Left lobe of liver (tissue), 2 donors: ENCODE data around the gene TSPAN3. TPM values are rescaled to one million over a fixed set of nuclear protein-coding genes. Genes with fewer than 3 reads are reported as not detected.

Source experiments
- ATAC-seq: fragments of 200-7000 bp; cut with Tn5 transposase; one replicate; pipeline ENCODE4 v1.9.1; 2020; ENCODE audit warnings: mild to moderate bottlenecking, moderate library complexity
- DNase-seq: peaks from one replicate; pipeline ENCODE4 v3.0.0-alpha.2; 2020; ENCODE audit warnings: low spot score
- total RNA-seq: library from RNA; stranded (reverse); gene quantifications from one replicate; pipeline ENCODE4 v1.2.1, GENCODE V29; 2021
- donor health status: DM: no; HTN: no; CAD: no; lungs with moderate emphysema.
- donor health status: DM: no; HTN: yes; CAD: no.

Gene TSPAN3
- 75.2 TPM for total RNA-seq

- ATAC-seq (peak; percentile 96), DNase-seq (peak; percentile 94)
Observed at GRCh38 chr15:77070495-77071304, at the start of gene TSPAN3. Gene TSPAN3 (minus strand): TSS chr15:77071109. CDS start chr15:77070954, 155 bp downstream.

- no peak for ATAC-seq
Observed at GRCh38 chr15:77120576-77120975, 49.7 kb upstream of the TSPAN3 start.

GRCh38 chr15:77119446-77119845, 48.5 kb upstream of the TSPAN3 start:
- ATAC-seq, result no peak
- no peak for DNase-seq

More at GRCh38 chr15:77120576-77120975, 49.7 kb upstream of the TSPAN3 start:
- DNase-seq, result no peak

- ATAC-seq (peak; percentile 87), DNase-seq (no peak)
Observed at GRCh38 chr15:77118882-77119321, 48.0 kb upstream of the TSPAN3 start.

DNA sequence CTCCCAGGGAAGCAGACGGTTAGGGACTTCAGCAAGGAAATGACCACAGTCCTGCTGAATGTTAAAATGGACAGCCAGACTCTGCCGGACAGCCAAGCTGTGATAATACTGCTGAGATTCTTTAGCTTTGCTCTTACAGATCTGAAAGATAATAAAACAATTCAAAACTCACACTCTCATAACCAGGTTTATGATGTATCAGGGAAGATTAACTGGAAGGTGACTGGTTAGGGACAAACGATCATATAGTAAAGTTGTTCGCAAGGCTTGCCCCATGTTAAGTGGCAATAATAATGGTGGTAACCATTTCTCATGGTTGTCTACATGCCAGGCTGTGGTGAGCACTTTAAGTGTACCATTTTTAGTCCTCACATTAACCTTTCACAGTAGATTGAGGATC, 44.3 kb upstream of the TSPAN3 start:
- ATAC-seq, result no peak

DNA sequence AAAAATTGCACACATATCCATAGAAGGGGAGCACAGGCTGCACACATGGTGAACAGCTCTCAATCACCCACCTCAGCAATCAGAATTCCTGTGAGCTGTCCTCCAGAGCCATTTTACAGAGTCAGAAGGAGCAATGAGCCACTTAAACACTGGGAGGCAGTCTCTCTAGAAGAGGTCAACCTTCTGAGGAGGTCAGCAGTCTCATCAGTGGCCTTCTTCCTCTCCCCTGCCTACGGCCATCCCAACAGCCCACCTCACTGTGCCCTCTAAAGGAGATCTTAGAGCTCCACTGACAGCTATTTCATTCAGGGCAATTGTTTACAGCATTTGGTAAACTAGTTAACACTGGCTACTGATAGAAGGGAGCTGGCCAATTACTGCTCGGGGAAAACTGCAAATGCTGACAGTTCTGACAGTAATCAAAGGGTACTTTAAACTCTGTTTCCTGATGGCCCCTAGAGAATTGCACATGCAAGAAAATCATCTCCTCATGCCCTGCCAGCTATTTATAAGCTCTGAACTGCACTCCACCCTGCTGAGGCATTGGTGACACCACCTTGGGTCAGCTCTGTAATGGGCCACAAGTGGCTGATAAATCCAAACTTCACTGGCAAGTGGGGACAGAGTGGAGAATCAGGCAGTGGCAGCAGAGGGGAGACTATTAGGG, 42.1 kb upstream of the TSPAN3 start:
- ATAC-seq (no peak), DNase-seq (no peak)

More for the DNA sequence above, 44.3 kb upstream of the TSPAN3 start:
- DNase-seq, result no peak

DNA sequence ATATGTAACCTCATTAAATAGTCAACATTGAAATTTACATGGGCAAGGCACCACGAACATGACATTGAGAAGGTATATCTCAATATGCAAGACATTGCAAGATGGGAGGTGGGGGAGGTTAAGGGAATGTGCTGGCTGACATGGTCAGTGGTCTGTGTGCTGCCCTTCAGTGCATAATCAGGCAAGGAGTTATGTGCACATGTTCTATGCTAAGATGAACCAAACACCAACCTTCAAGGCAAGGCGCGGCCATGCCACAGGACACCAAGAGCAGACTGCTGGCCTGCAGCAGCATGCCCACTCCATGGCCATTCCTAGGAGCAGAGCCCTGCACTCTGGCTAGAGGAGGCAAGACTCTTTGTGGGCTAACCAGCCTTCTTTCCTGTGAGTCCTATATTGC, 40.9 kb upstream of the TSPAN3 start:
- no peak for DNase-seq
- ATAC-seq, result no peak

GRCh38 chr15:77107531-77108355, 36.8 kb upstream of the TSPAN3 start:
- ATAC-seq, result peak; percentile 93
- no peak for DNase-seq

DNA sequence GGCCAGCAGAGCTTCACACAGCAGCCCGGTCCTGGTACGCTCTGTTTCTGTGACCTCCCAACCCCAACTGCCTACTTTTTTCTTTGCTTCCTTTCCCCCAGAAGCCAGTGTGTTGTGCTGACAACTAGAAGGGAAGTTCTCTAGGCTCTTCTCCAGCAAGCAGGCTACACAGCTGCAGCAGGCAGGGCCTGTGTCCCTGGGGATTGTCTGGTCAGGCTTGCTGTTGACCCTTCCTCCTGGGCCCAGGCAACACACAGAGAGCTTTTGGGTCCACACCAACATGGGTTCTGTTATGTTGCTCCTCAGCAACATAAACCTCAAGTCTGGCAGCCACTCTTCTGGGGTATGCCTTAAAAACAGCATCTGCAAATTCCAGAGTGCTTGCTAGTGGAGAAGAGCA, 36.2 kb upstream of the TSPAN3 start:
- ATAC-seq (peak; percentile 51), DNase-seq (no peak)

DNA sequence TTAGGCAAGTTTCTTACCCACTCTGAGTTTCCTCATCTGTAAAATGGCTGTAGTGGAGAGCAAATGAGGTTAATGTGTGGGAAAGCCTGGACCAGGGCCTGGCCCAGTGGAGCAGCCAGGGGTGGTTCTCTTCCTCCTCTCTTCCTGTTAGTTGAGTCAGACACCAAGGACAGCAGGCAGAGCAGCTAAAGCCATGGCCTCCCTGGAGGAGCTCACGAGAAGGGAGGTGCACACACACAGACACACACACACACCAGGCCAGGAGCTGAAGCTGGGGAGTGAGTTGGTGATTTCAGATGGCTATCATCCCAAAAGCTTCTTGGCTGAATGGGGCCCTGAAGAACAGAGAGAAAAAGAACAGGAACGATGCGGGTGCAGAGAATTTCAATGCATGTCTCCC, 33.2 kb upstream of the TSPAN3 start:
- ATAC-seq (no peak), DNase-seq (no peak)

DNA sequence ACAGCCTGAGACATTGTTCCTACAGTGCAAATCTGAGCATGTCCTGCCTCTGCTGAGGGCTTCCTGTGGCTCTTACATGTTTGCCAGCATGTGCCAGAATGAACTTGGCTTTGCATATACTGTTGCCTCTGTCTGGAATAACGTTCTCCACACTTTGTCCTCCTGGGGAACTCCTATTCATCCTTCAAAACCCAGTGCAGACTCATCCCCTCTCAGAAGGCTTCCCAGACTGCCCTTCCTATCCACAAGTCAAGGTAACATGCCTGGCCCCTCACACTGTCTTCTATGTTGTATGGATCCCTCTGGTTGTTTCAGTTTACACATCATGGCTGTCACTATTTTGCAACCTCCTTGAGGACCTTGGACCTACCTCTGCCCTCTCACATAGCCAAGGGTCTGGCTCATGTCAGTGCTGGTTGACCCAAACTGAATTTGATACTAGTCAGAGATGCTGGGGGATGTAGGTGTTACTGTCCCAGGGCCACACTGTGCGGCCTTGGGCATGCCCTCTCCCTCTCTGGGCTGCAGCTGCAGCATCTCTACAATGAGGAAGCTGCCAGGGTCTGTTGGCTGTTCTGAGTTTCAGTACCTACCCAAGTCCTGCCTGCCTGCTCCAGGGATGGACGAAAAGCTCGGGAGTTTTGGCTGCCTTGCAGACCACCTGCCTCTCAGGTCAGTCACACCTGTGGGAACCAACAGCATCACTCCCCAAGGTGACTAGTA, 29.0 kb upstream of the TSPAN3 start:
- DNase-seq (no peak), ATAC-seq (no peak)

DNA sequence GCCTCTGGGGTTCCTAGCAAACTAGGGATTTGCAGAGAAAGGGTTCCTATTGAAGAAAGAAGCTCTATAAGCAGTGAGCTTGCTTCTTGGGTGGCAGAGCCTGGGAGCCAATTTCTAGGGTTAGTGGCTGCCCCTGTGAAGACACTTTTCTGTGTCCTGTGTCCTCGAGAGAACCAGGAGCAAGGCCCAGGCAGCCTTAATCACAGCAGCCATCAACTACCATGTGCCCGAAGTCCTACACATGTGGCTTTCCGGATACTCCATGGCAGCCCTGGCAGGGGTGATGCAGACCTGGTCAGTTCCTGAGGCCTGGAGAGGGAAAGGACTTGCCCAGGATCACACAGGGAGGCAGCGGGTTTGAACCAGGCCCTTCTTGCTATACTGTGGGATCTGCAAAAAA, 27.7 kb upstream of the TSPAN3 start:
- ATAC-seq (no peak), DNase-seq (peak; percentile 33)

DNA sequence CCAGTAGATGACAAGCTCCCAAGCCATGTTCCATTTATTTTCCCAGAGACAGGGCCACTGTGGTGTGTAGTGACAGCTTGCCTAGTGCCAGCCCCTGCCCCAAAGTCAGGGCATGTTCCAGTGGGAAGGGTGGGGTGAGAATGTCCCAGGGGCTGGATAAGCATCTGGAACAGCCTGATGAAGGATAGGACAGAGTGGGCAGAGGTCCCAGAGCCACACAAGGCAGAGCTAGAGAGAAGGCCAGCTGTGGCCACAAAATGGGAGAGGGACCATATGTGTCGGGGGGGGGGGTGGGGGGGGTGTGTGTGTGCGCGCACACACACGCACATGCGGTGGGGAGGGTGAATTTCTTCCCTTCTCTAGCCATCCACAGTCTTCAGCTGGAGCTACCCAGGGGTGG, 27.0 kb upstream of the TSPAN3 start:
- DNase-seq (no peak), ATAC-seq (no peak)

DNA sequence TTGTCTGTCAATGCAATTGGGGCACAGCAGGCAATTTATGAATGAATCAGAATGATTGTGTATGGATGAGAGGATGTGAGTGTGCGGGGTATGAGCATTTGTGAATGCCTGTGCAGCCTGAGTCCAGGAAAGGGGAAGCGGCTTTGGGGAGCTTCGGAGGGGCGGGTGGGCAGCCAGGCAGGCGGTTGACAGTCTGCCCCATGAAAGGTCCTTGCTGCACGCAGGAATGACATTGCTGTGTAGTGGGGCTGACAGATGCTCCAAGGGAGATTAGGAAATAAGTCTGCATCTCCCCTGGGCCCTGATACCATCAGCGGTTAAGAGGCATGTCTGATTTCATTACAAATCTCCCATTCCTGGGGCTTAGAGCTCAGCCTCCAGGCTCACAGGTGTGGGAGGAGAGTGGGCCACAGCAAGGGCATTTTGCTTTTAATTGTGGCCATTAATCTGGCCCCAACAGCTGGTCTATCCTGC, 26.4 kb upstream of the TSPAN3 start:
- DNase-seq (no peak), ATAC-seq (no peak)

DNA sequence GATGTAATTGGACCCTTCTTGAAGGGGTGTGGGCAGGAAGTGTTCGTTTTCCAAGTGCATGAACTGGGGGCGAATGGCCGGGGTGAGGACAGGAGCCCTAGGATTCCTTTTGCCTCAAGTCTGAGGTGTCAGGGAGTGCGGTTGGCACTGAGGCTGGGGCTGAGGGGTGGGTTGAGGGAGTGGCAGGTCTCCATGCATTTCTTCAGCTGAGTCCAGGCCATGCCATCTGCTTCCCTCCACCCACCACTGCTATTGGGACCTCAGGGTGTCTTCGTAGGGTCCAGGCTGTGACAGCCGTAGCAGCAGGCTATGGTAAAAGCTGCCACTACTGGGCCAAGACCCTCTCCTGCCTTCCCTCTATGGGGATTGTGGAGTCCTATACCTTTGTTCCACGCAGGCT, 25.6 kb upstream of the TSPAN3 start:
- DNase-seq (no peak), ATAC-seq (no peak)

- DNase-seq, result no peak
- ATAC-seq, result no peak
Observed at GRCh38 chr15:77096138-77096537, 25.2 kb upstream of the TSPAN3 start.

DNA sequence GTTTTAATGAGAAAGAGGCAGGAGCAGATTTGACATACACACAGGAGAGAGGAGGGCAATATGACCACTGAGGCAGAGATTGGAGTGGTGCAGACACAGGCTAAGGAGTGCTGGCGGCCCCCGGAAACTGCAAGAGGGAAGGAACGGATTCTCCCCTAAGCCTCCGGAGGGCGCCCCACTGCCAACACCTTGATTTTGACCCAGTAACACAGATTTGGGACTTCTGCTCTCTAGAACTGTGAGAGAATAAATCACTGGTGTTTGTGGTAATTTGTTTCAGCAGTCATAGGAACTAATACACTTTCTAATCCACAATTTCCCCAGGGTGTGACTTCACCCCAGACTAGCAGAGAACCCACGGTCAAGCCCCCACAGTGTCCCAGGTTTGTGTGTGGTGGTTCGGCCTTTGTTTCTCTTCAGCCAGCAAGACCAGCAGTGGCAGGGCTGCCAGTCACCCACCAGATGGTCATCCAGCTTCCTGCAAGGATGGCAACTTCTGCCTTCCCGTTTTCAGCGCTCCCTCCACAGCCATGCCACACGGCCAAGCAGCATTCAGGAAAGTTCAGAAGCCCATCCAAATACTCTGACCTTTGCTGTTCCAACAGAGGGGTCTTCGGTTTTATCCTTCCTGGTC, 23.6 kb upstream of the TSPAN3 start:
- ATAC-seq (no peak), DNase-seq (no peak)

DNA sequence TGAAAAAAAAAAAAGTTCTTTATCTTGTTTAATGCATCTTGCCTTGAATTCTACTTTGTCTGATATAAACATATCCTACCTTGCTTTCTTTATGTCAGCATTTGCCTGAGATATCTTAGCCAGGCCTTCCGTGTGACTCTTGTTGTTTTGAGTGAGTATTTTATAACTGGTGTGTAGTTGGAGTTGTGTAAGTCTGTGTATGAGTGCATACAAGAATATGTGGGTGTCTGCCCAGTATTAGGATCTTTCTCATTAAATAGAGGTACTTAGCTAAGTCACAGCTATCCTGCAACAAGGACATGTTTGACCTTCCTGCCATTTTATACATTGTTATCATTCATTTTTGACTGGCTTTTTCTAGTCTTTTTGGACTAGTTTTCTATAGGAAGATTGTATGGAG, 22.5 kb upstream of the TSPAN3 start:
- no peak for ATAC-seq
- no peak for DNase-seq

GRCh38 chr15:77091097-77091496, 20.2 kb upstream of the TSPAN3 start:
- ATAC-seq (no peak), DNase-seq (no peak)

DNA sequence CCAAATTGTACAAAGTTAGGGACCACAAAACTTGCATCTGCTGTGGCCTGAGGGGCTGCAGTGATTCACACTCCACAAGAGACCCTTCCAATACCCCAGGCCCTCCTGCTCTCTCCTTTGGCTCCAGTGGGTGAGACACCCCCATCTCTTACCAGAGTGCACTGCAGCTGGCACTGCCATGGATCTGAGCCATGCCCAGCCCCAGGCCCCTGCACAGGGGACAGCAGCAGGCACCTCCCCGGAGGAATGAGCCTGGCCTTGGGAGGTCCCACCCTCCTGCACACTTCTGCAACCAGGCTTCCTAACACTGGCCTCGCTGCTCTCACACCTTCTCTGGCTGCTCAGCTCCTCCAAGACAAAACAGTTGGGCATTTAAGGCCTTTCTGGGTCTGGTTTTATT, 16.3 kb upstream of the TSPAN3 start:
- ATAC-seq, result no peak

More for the DNA sequence above, 16.3 kb upstream of the TSPAN3 start:
- DNase-seq, result peak; percentile 37
